Esophagus muscularis mucosa (tissue), 4 donors: ENCODE data around the gene GREB1. TPM values are rescaled to one million over a fixed set of nuclear protein-coding genes. Genes with fewer than 3 reads are reported as not detected.

Source experiments
- DNase-seq: peaks from one replicate; pipeline ENCODE4 v3.0.0-alpha.2; 2017; ENCODE audit errors: extremely low spot score
- H3K27ac ChIP-seq, 4 donors: fragments of 200-600 bp; sonication (generic); replicated peaks in 1 of 4; 1 replicate in 3 of 4; 2 replicates in 1 of 4; pipeline ENCODE4 v1.5.1; 2016 to 2019; ENCODE audit warnings: mild to moderate bottlenecking in 1 of 4
- H3K27me3 ChIP-seq, 4 donors: fragments of 200-600 bp; sonication (generic); one replicate each; pipeline versions ENCODE4 v1.5.1 to v1.6.0; 2016 to 2019
- H3K36me3 ChIP-seq, 4 donors: fragments of 200-600 bp; sonication (generic); one replicate each; pipeline ENCODE4 v1.5.1; 2016 to 2019
- H3K4me1 ChIP-seq, 4 donors: fragments of 200-600 bp; sonication (generic); one replicate each; pipeline ENCODE4 v1.5.1; 2016 to 2019
- H3K4me3 ChIP-seq, 4 donors: fragments of 200-600 bp; sonication (generic); 1 replicate in 2 of 4; 2 replicates in 2 of 4; pipeline ENCODE4 v1.5.1; 2016 to 2019; ENCODE audit warnings: mild to moderate bottlenecking in 4 of 4, moderate library complexity in 1 of 4
- H3K9me3 ChIP-seq, 4 donors: fragments of 200-600 bp; sonication (generic); 1 replicate in 3 of 4; 2 replicates in 1 of 4; pipeline ENCODE4 v1.5.1; 2016 to 2019
- CTCF ChIP-seq, 3 experiments: fragments of 200-600 bp in 2 of 3; fragments of 450-650 bp in 1 of 3; sonication (generic) in 2 of 3; IDR thresholded peaks; one replicate each; pipeline ENCODE4 v1.5.1; 2017 to 2019; ENCODE audit warnings: antibody characterized with exemption in 3 of 3, mild to moderate bottlenecking in 2 of 3, moderate library complexity in 1 of 3
- EP300 ChIP-seq: sonication (generic); formaldehyde crosslinking; IDR thresholded peaks from one replicate; pipeline ENCODE4 v1.6.1; 2017; ENCODE audit warnings: antibody characterized with exemption
- POLR2A ChIP-seq: fragments of 450-650 bp; IDR thresholded peaks from one replicate; pipeline ENCODE4 v1.6.1; 2017; ENCODE audit warnings: antibody characterized with exemption, moderate library complexity, mild to moderate bottlenecking, low read depth
- POLR2AphosphoS5 ChIP-seq, 2 donors: sonication (generic); formaldehyde crosslinking; IDR thresholded peaks; one replicate each; pipeline ENCODE4 v1.6.1; 2017; ENCODE audit warnings: antibody characterized with exemption in 2 of 2
- WGBS: methylation state at CpG from one replicate; pipeline ENCODE4 v1.1.5; 2018; 5-methylcytosine and 5-hydroxymethylcytosine counted together
- intact Hi-C: fragments of 100-400 bp; cut with DNase I; formaldehyde crosslinking; loops from one replicate; pipeline ENCODE4 v1.15.1; 2023
- total RNA-seq, 4 donors: library from RNA; depleted of rRNA; stranded (reverse); fragments of >200 nt; gene quantifications; one replicate each; pipeline versions ENCODE4 v1.1.0 to v1.2.1, GENCODE V29; 2016

GREB1 gene
- total RNA-seq, 4 donors from 2014 or later = 3.7 to 11.0 (median 7.7) TPM

- Histone ChIP-seq H3K36me3 (peaks cover 0 to 17% (median 0%) of the 10 kb centered on the region in 4 donors), H3K27me3 (no peaks in the 10 kb centered on the region), H3K27ac (no peak overlapping the region), H3K4me3 (no peak overlapping the region), H3K4me1 (no peaks in the 10 kb centered on the region), H3K9me3 (no peaks in the 10 kb centered on the region)
- TF ChIP-seq EP300 = no peak
- TF ChIP-seq POLR2A = no peak
- TF ChIP-seq POLR2AphosphoS5 (IDR thresholded peaks at IDR 0.05) = no peak
- TF ChIP-seq CTCF (IDR thresholded peaks at IDR 0.05) = no peak
- WGBS = 84% methylated on average over 7 of the region's 7 CpGs
- DNase-seq = no peak
- intact Hi-C loops = no loop called here
These were observed 68.8 kb downstream of the GREB1 start for GRCh38 chr2:11602563-11603204.

GRCh38 chr2:11610624-11611242 is 76.9 kb downstream of the GREB1 start:
- H3K27ac ChIP-seq = no peak overlapping the region

GRCh38 chr2:11611251-11611650 is 77.4 kb downstream of the GREB1 start:
- no peak for DNase-seq
- no peak for TF ChIP-seq POLR2AphosphoS5 (IDR thresholded peaks at IDR 0.05)
- TF ChIP-seq POLR2A = no peak
- no peak for TF ChIP-seq CTCF (IDR thresholded peaks at IDR 0.05)
- TF ChIP-seq EP300 = no peak
- H3K4me3 ChIP-seq = no peak overlapping the region
- H3K27ac ChIP-seq = no peak overlapping the region
- no peaks in the 10 kb centered on the region for H3K9me3 ChIP-seq
- intact Hi-C loops = no loop called here
- peaks cover 0 to 29% (median 13%) of the 10 kb centered on the region in 4 donors for H3K36me3 ChIP-seq
- no peaks in the 10 kb centered on the region for H3K4me1 ChIP-seq
- H3K27me3 ChIP-seq = no peaks in the 10 kb centered on the region
- WGBS = 90% methylated on average over 5 of the region's 5 CpGs

More at GRCh38 chr2:11610624-11611242, 76.9 kb downstream of the GREB1 start:
- Histone ChIP-seq H3K36me3 (peaks cover 0 to 25% (median 11%) of the 10 kb centered on the region in 4 donors), H3K9me3 (no peaks in the 10 kb centered on the region), H3K4me3 (no peak overlapping the region), H3K27me3 (no peaks in the 10 kb centered on the region), H3K4me1 (no peaks in the 10 kb centered on the region)
- 92% methylated on average over 8 of the region's 38 CpGs for WGBS
- intact Hi-C loops = no loop called here
- DNase-seq = no peak
- TF ChIP-seq EP300 (no peak), POLR2A (no peak), POLR2AphosphoS5 (IDR thresholded peaks at IDR 0.05) (no peak), CTCF (IDR thresholded peaks at IDR 0.05) (no peak)

GRCh38 chr2:11612553-11613215 is 78.8 kb downstream of the GREB1 start:
- 89% methylated on average over 12 of the region's 20 CpGs for WGBS
- intact Hi-C loops = no loop called here
- peaks cover 0 to 39% (median 19%) of the 10 kb centered on the region in 4 donors for H3K36me3 ChIP-seq
- no peaks in the 10 kb centered on the region for H3K4me1 ChIP-seq
- no peak for DNase-seq
- H3K27me3 ChIP-seq = no peaks in the 10 kb centered on the region
- TF ChIP-seq POLR2AphosphoS5 (IDR thresholded peaks at IDR 0.05) (no peak), EP300 (no peak), POLR2A (no peak), CTCF (IDR thresholded peaks at IDR 0.05) (no peak)
- H3K4me3 ChIP-seq = no peak overlapping the region
- no peak overlapping the region for H3K27ac ChIP-seq
- H3K9me3 ChIP-seq = no peaks in the 10 kb centered on the region
